Measurements from ENCODE around the gene PLPPR1. TPM values are rescaled to one million over a fixed set of nuclear protein-coding genes. Genes with fewer than 3 reads are reported as not detected.
A peak's percentile ranks its signal among the peaks of the same experiment; 100 is the strongest.

Gene PLPPR1
- total and polyA plus RNA-seq, 2 of the 4 experiments (the other 2 are of a cell fraction) = not detected

- intact Hi-C loops (cut with micrococcal nuclease) = loop anchor here (1.0 kb wide), 2 partner anchors 598 to 710 kb away; no protein-coding TSS in a partner anchor
- Histone ChIP-seq H4K91ac (ENCODE audit: insufficient read depth, low read depth, low read length) (no peak overlapping the region), H3K9ac (ENCODE audit: low read depth, low read length) (no peak overlapping the region), H3K9me3 (ENCODE audit: control insufficient read depth, insufficient read depth, low read length) (no peaks in the 10 kb centered on the region), H3K18ac (ENCODE audit: low read depth, low read length) (no peak overlapping the region), H2AK5ac (ENCODE audit: low read depth, low read length) (no peak overlapping the region), H3K14ac (replicated peaks; ENCODE audit: low read depth, low read length) (no peak overlapping the region), H2BK15ac (ENCODE audit: low read depth, low read length) (no peak overlapping the region), H2BK120ac (ENCODE audit: low read depth, low read length) (no peak overlapping the region), H3K27ac (ENCODE audit: insufficient read depth, low read length) (no peak overlapping the region), H4K8ac (ENCODE audit: low read depth in 2 of 2, low read length in 2 of 2) (no peak overlapping the region), H2BK5ac (ENCODE audit: low read depth, low read length, poor library complexity, severe bottlenecking) (no peak overlapping the region), H3K4me3 (ENCODE audit: insufficient read depth, low read depth, low read length) (no peak overlapping the region), H2BK20ac (ENCODE audit: low read depth, low read length) (no peak overlapping the region), H3K27me3 (ENCODE audit: control insufficient read depth, insufficient read depth, low read length) (peaks cover 1% of the 10 kb centered on the region; the same call in 1 of the 2 replicates), H2AFZ (replicated peaks; ENCODE audit: low read length, poor library complexity) (no peak overlapping the region), H3K9me1 (ENCODE audit: insufficient read depth, low read length) (no peaks in the 10 kb centered on the region), H3K56ac (ENCODE audit: extremely low read depth, insufficient read depth, low read length) (no peak overlapping the region), H3K36me3 (ENCODE audit: control insufficient read depth, insufficient read depth, low read length) (no peaks in the 10 kb centered on the region), H3K4ac (ENCODE audit: low read depth, low read length) (no peak overlapping the region), H3K79me1 (ENCODE audit: low read depth in 1 of 2, low read length in 2 of 2) (no peaks in the 10 kb centered on the region), H3K23ac (ENCODE audit: low read depth, low read length) (no peak overlapping the region), H4K5ac (ENCODE audit: low read depth, low read length) (no peak overlapping the region), H2AK9ac (replicated peaks; ENCODE audit: low read depth, low read length, poor library complexity) (no peak overlapping the region), H3K4me1 (ENCODE audit: control insufficient read depth, insufficient read depth, low read length) (no peaks in the 10 kb centered on the region), H3K4me2 (ENCODE audit: low read depth, low read length) (no peak overlapping the region), H4K20me1 (ENCODE audit: insufficient read depth, low read length) (no peaks in the 10 kb centered on the region)
- in situ Hi-C loops (cut with MboI; ENCODE audit: low sequenced_read_pairs) = no loop called here
- dilution Hi-C loops (cut with HindIII; ENCODE audit: low sequenced_read_pairs, unreplicated experiment) = no loop called here
- TF ChIP-seq BHLHE40 (IDR thresholded peaks at IDR 0.05; ENCODE audit: low read depth, low read length) = no peak
- no peak for TF ChIP-seq RFX5 (IDR thresholded peaks at IDR 0.05; ENCODE audit: low read depth, low read length)
- TF ChIP-seq CTCF (conservative IDR thresholded peaks at IDR 0.05; ENCODE audit: low read depth, low read length) = peak; percentile 82
- TF ChIP-seq RAD21 (IDR thresholded peaks at IDR 0.05; ENCODE audit: low read length) = peak; percentile 81
- no peak for TF ChIP-seq MXI1 (IDR thresholded peaks at IDR 0.05; ENCODE audit: borderline replicate concordance, low read depth, low read length)
- no peak for TF ChIP-seq USF2 (IDR thresholded peaks at IDR 0.05; ENCODE audit: low read depth, low read length)
- no peak for TF ChIP-seq FOS (IDR thresholded peaks at IDR 0.05; ENCODE audit: low read depth, low read length)
- peak; percentile 53; the same call in 1 of the 2 replicates for TF ChIP-seq SMC3 (IDR thresholded peaks at IDR 0.05; ENCODE audit: low read depth, low read length)
- CTCF ChIA-PET = interaction anchor here (0.5 to 2.1 kb wide), 11 partner anchors 9 to 1052 kb away, joined by 3 to 38 read pairs (median 3); no protein-coding TSS in a partner anchor
- WGBS, 2 experiments (ENCODE audit: extremely low coverage in 2 of 2, insufficient read length in 1 of 2) = no CpG with 5 or more reads among the region's 4 CpGs
- no TSS peak for BruUV-seq (replicated peaks)
- DNase-seq (peak; percentile 84), ATAC-seq (ENCODE audit: low read depth) (peak; percentile 72)
- POLR2A ChIA-PET (ENCODE audit: unreplicated experiment) = no interaction called here
These were observed 283.4 kb downstream of the PLPPR1 start for GRCh38 chr9:101311758-101312420.
